HEK293 (cell line): ENCODE results near the gene VIT.

ENCODE experiments used
- CTCF ChIA-PET: fragments of 350-600 bp; formaldehyde crosslinking; extraction: SDS; loops from one replicate; lab custom pipeline; 2021; ENCODE audit warnings: antibody characterized with exemption; lab: Yijun Ruan, JAX
- POLR2A ChIA-PET: fragments of 300-600 bp; formaldehyde crosslinking; extraction: SDS; loops from one replicate; lab custom pipeline; 2020; ENCODE audit warnings: antibody characterized with exemption, inconsistent platforms; lab: Yijun Ruan, JAX
- H3K27ac ChIP-seq: fragments of 200-500 bp; sonication (Bioruptor generic); 2 replicates; pipeline ENCODE4 v1.5.1; 2014; ENCODE audit warnings: low read depth, low read length, control low read depth, inconsistent platforms; ENCODE audit errors: extremely low read depth
- H3K36me3 ChIP-seq, 2 experiments: fragments of 200-500 bp in 1 of 2; sonication (Bioruptor generic) in 1 of 2; 1 replicate in 1 of 2; 2 replicates in 1 of 2; pipeline ENCODE4 v1.5.1; 2014 to 2017; ENCODE audit warnings: inconsistent platforms in 2 of 2, low read length in 2 of 2; ENCODE audit not compliant: control insufficient read depth in 2 of 2, insufficient read depth in 1 of 2
- H3K4me1 ChIP-seq: fragments of 200-500 bp; sonication (Bioruptor generic); 2 replicates; pipeline ENCODE4 v1.5.1; 2014; ENCODE audit warnings: mild to moderate bottlenecking, low read length, inconsistent platforms; ENCODE audit not compliant: control insufficient read depth, insufficient read depth
- H3K4me3 ChIP-seq: 2 replicates; pipeline ENCODE4 v1.5.1; 2011; ENCODE audit warnings: low read depth, mild to moderate bottlenecking, control low read depth, low read length, moderate library complexity
- H3K9me3 ChIP-seq: fragments of 200-500 bp; sonication (Bioruptor generic); 2 replicates; pipeline ENCODE4 v1.5.1; 2014; ENCODE audit warnings: low read depth, low read length, inconsistent platforms; ENCODE audit not compliant: control insufficient read depth, insufficient read depth
- KLF10 ChIP-seq: fragments of 450-650 bp; IDR thresholded peaks from 2 replicates; pipeline ENCODE4 v1.5.1; 2018; ENCODE audit warnings: missing biosample characterization, mild to moderate bottlenecking, missing genetic modification characterization
- KLF17 ChIP-seq: fragments of 450-650 bp; formaldehyde crosslinking; IDR thresholded peaks from 2 replicates; pipeline ENCODE4 v1.5.1; 2016; ENCODE audit warnings: missing biosample characterization, missing genetic modification characterization
- KLF8 ChIP-seq: fragments of 450-650 bp; formaldehyde crosslinking; IDR thresholded peaks from 2 replicates; pipeline ENCODE4 v1.5.1; 2016; ENCODE audit warnings: missing biosample characterization, missing genetic modification characterization
- PRDM10 ChIP-seq: fragments of 450-650 bp; formaldehyde crosslinking; IDR thresholded peaks from 2 replicates; pipeline ENCODE4 v1.5.1; 2016; ENCODE audit warnings: missing biosample characterization, missing genetic modification characterization
- REPIN1 ChIP-seq: fragments of 450-650 bp; formaldehyde crosslinking; IDR thresholded peaks from 2 replicates; pipeline ENCODE4 v1.5.1; 2017; ENCODE audit warnings: missing biosample characterization, missing genetic modification characterization, low read depth
- ZBTB21 ChIP-seq: fragments of 450-650 bp; formaldehyde crosslinking; IDR thresholded peaks from 2 replicates; pipeline ENCODE4 v1.5.1; 2017; ENCODE audit warnings: missing biosample characterization, missing genetic modification characterization
- ZBTB48 ChIP-seq: fragments of 450-650 bp; formaldehyde crosslinking; IDR thresholded peaks from 2 replicates; pipeline ENCODE4 v1.5.1; 2016; ENCODE audit warnings: missing biosample characterization, missing genetic modification characterization
- ZIC2 ChIP-seq: fragments of 450-650 bp; formaldehyde crosslinking; IDR thresholded peaks from 2 replicates; pipeline ENCODE4 v1.5.1; 2016; ENCODE audit warnings: missing biosample characterization, missing genetic modification characterization
- ZNF114 ChIP-seq: fragments of 450-650 bp; formaldehyde crosslinking; IDR thresholded peaks from 2 replicates; pipeline ENCODE4 v1.5.0; 2017; ENCODE audit warnings: missing biosample characterization, missing genetic modification characterization
- ZNF157 ChIP-seq: fragments of 450-650 bp; formaldehyde crosslinking; IDR thresholded peaks from 2 replicates; pipeline ENCODE4 v1.5.1; 2016; ENCODE audit warnings: missing biosample characterization, missing genetic modification characterization
- ZNF24 ChIP-seq: fragments of 450-650 bp; formaldehyde crosslinking; IDR thresholded peaks from 2 replicates; pipeline ENCODE4 v1.5.1; 2016; ENCODE audit warnings: missing biosample characterization, missing genetic modification characterization
- ZNF423 ChIP-seq: fragments of 450-650 bp; formaldehyde crosslinking; IDR thresholded peaks from 2 replicates; pipeline ENCODE4 v1.5.1; 2016; ENCODE audit warnings: missing biosample characterization, missing genetic modification characterization
- ZNF501 ChIP-seq: fragments of 450-650 bp; formaldehyde crosslinking; IDR thresholded peaks from 2 replicates; pipeline ENCODE4 v1.5.1; 2016; ENCODE audit warnings: missing biosample characterization, missing genetic modification characterization
- ZNF600 ChIP-seq: fragments of 450-650 bp; formaldehyde crosslinking; IDR thresholded peaks from 2 replicates; pipeline ENCODE4 v1.5.1; 2016; ENCODE audit warnings: missing biosample characterization, missing genetic modification characterization
- ZNF610 ChIP-seq: fragments of 450-650 bp; formaldehyde crosslinking; IDR thresholded peaks from 2 replicates; pipeline ENCODE4 v1.5.1; 2016; ENCODE audit warnings: missing biosample characterization, missing genetic modification characterization, borderline replicate concordance
- ZNF677 ChIP-seq: fragments of 450-650 bp; IDR thresholded peaks from 2 replicates; pipeline ENCODE4 v1.5.0; 2018; ENCODE audit warnings: missing biosample characterization, mild to moderate bottlenecking, missing genetic modification characterization, moderate library complexity
- ZNF747 ChIP-seq: fragments of 450-650 bp; formaldehyde crosslinking; IDR thresholded peaks from 2 replicates; pipeline ENCODE4 v1.5.1; 2016; ENCODE audit warnings: missing biosample characterization, missing genetic modification characterization

VIT gene

GRCh38 chr2:36812196-36812595 is 115.7 kb downstream of the VIT start (continued):
- no peak for TF ChIP-seq KLF17 (tag by site-specific recombination)
- no peak for TF ChIP-seq ZNF114
- TF ChIP-seq ZNF747: no peak
- no peak for TF ChIP-seq ZIC2
- TF ChIP-seq ZNF157: no peak

- H3K4me1 ChIP-seq: no peaks in the 10 kb centered on the region
- H3K9me3 ChIP-seq: no peaks in the 10 kb centered on the region
- H3K36me3 ChIP-seq: no peaks in the 10 kb centered on the region
- POLR2A ChIA-PET: no interaction called here
- CTCF ChIA-PET: interaction anchor here (0.8 kb wide), 1 partner anchor 33 kb away, joined by 4 read pairs; no protein-coding TSS in a partner anchor
- H3K4me3 ChIP-seq: no peak overlapping the region
- no peak overlapping the region for H3K27ac ChIP-seq
- no peak for TF ChIP-seq ZNF423 (tag by site-specific recombination)
- no peak for TF ChIP-seq ZNF501 (tag by site-specific recombination)
- no peak for TF ChIP-seq REPIN1 (tag by site-specific recombination)
- no peak for TF ChIP-seq PRDM10
- no peak for TF ChIP-seq ZNF24 (tag by site-specific recombination)
- no peak for TF ChIP-seq KLF8 (tag by site-specific recombination)
- TF ChIP-seq ZNF610 (tag by site-specific recombination): no peak
- TF ChIP-seq ZNF600 (tag by site-specific recombination): no peak
Measured at GRCh38 chr2:36818542-36818941, 122.0 kb downstream of the VIT start.

GRCh38 chr2:36819095-36819711 is 122.7 kb downstream of the VIT start:
- Histone ChIP-seq H3K4me1 (no peaks in the 10 kb centered on the region), H3K9me3 (no peaks in the 10 kb centered on the region), H3K4me3 (no peak overlapping the region), H3K36me3 (no peaks in the 10 kb centered on the region), H3K27ac (no peak overlapping the region)
- TF ChIP-seq KLF10: no peak
- no peak for TF ChIP-seq ZBTB48 (tag by site-specific recombination)
- no peak for TF ChIP-seq ZNF677
- no peak for TF ChIP-seq ZBTB21 (tag by site-specific recombination)
- POLR2A ChIA-PET: no interaction called here
- CTCF ChIA-PET: interaction anchor here (0.6 to 0.8 kb wide), 2 partner anchors 9 to 34 kb away, joined by 3 to 4 read pairs; no protein-coding TSS in a partner anchor
